ENCODE data around the gene OR4D11. TPM values are rescaled to one million over a fixed set of nuclear protein-coding genes. Genes with fewer than 3 reads are reported as not detected.

OR4D11 gene
- total RNA-seq = not detected
- not detected for polyA plus RNA-seq
- long read RNA-seq, donor 1 = 0 reads
- long read RNA-seq, donor 2 = 0 reads
- long read RNA-seq, donor 3 = 0 reads
- long read RNA-seq, donor 4 = 0 reads
- long read RNA-seq, donor 5 = 0 reads
- long read RNA-seq, donor 6 = 0 reads
- long read RNA-seq, donor 7 = 0 reads
- long read RNA-seq, donor 8 = 0 reads
- long read RNA-seq, donor 9 = 0 reads
- long read RNA-seq, donor 10 = 0 reads

GRCh38 chr11:59503276-59503675 is at the start of gene OR4D11:
OR4D11 (plus strand) TSS chr11:59503576; CDS start chr11:59503576, 0 bp downstream.
- H3K4me3 ChIP-seq (ENCODE audit: low read length in 2 of 2) = no peak within 1 kb of the TSS
- no peaks in the 10 kb centered on the region for H3K9me3 ChIP-seq (ENCODE audit: control insufficient read depth in 2 of 2, insufficient read depth in 1 of 2, low read length in 1 of 2)
- no peak within 1 kb of the TSS for H3K27ac ChIP-seq (ENCODE audit: low read depth in 1 of 2, low read length in 1 of 2)
- H3K27me3 ChIP-seq (ENCODE audit: control insufficient read depth in 2 of 2, insufficient read depth in 1 of 2, low read length in 1 of 2) = no peaks in the 10 kb centered on the region
- no peak for DNase-seq (ENCODE audit: low read depth in 6 of 9, low spot score in 9 of 9)
- H3K36me3 ChIP-seq (ENCODE audit: control insufficient read depth in 2 of 2, insufficient read depth in 2 of 2, low read length in 1 of 2) = no peaks in the 10 kb centered on the region
- no peaks in the 10 kb centered on the region for H3K4me1 ChIP-seq (ENCODE audit: control insufficient read depth in 2 of 2, insufficient read depth in 2 of 2, low read length in 2 of 2)

GRCh38 chr11:59456661-59457060 is 46.7 kb upstream of the OR4D11 start, which contains the start of gene OR4D6:
OR4D6 (plus strand) TSS chr11:59456961; CDS start chr11:59456961, 0 bp downstream.
- Histone ChIP-seq H3K4me3 (ENCODE audit: low read length in 2 of 2) (no peak within 1 kb of the TSS), H3K27ac (ENCODE audit: low read depth in 1 of 2, low read length in 1 of 2) (no peak within 1 kb of the TSS), H3K36me3 (ENCODE audit: control insufficient read depth in 2 of 2, insufficient read depth in 2 of 2, low read length in 1 of 2) (no peaks in the 10 kb centered on the region), H3K9me3 (ENCODE audit: control insufficient read depth in 2 of 2, insufficient read depth in 1 of 2, low read length in 1 of 2) (no peaks in the 10 kb centered on the region), H3K27me3 (ENCODE audit: control insufficient read depth in 2 of 2, insufficient read depth in 1 of 2, low read length in 1 of 2) (no peaks in the 10 kb centered on the region), H3K4me1 (ENCODE audit: control insufficient read depth in 2 of 2, insufficient read depth in 2 of 2, low read length in 2 of 2) (no peaks in the 10 kb centered on the region)
- DNase-seq (ENCODE audit: low read depth in 6 of 9, low spot score in 9 of 9) = no peak
- WGBS = 96% methylated on average over 2 of the region's 2 CpGs

GRCh38 chr11:59459916-59460315 is 43.5 kb upstream of the OR4D11 start:
- Histone ChIP-seq H3K4me1 (ENCODE audit: control insufficient read depth in 2 of 2, insufficient read depth in 2 of 2, low read length in 2 of 2) (no peaks in the 10 kb centered on the region), H3K27ac (ENCODE audit: low read depth in 1 of 2, low read length in 1 of 2) (no peak overlapping the region), H3K27me3 (ENCODE audit: control insufficient read depth in 2 of 2, insufficient read depth in 1 of 2, low read length in 1 of 2) (no peaks in the 10 kb centered on the region), H3K9me3 (ENCODE audit: control insufficient read depth in 2 of 2, insufficient read depth in 1 of 2, low read length in 1 of 2) (no peaks in the 10 kb centered on the region), H3K4me3 (ENCODE audit: low read length in 2 of 2) (no peak overlapping the region), H3K36me3 (ENCODE audit: control insufficient read depth in 2 of 2, insufficient read depth in 2 of 2, low read length in 1 of 2) (no peaks in the 10 kb centered on the region)
- DNase-seq (ENCODE audit: low read depth in 6 of 9, low spot score in 9 of 9) = no peak
- 81% methylated on average over 3 of the region's 3 CpGs for WGBS

- Histone ChIP-seq H3K27ac (ENCODE audit: low read depth in 1 of 2, low read length in 1 of 2) (no peak overlapping the region), H3K9me3 (ENCODE audit: control insufficient read depth in 2 of 2, insufficient read depth in 1 of 2, low read length in 1 of 2) (no peaks in the 10 kb centered on the region), H3K36me3 (ENCODE audit: control insufficient read depth in 2 of 2, insufficient read depth in 2 of 2, low read length in 1 of 2) (no peaks in the 10 kb centered on the region), H3K4me3 (ENCODE audit: low read length in 2 of 2) (no peak overlapping the region), H3K4me1 (ENCODE audit: control insufficient read depth in 2 of 2, insufficient read depth in 2 of 2, low read length in 2 of 2) (no peaks in the 10 kb centered on the region), H3K27me3 (ENCODE audit: control insufficient read depth in 2 of 2, insufficient read depth in 1 of 2, low read length in 1 of 2) (no peaks in the 10 kb centered on the region)
- no peak for DNase-seq (ENCODE audit: low read depth in 6 of 9, low spot score in 9 of 9)
- 84% methylated on average over 5 of the region's 5 CpGs for WGBS
Measured at GRCh38 chr11:59463190-59463641, 40.2 kb upstream of the OR4D11 start.

- Histone ChIP-seq H3K36me3 (ENCODE audit: control insufficient read depth in 2 of 2, insufficient read depth in 2 of 2, low read length in 1 of 2) (no peaks in the 10 kb centered on the region), H3K4me3 (ENCODE audit: low read length in 2 of 2) (no peak within 1 kb of the TSS), H3K9me3 (ENCODE audit: control insufficient read depth in 2 of 2, insufficient read depth in 1 of 2, low read length in 1 of 2) (no peaks in the 10 kb centered on the region), H3K27ac (ENCODE audit: low read depth in 1 of 2, low read length in 1 of 2) (no peak within 1 kb of the TSS), H3K27me3 (ENCODE audit: control insufficient read depth in 2 of 2, insufficient read depth in 1 of 2, low read length in 1 of 2) (no peaks in the 10 kb centered on the region), H3K4me1 (ENCODE audit: control insufficient read depth in 2 of 2, insufficient read depth in 2 of 2, low read length in 2 of 2) (no peaks in the 10 kb centered on the region)
- no peak for DNase-seq (ENCODE audit: low read depth in 6 of 9, low spot score in 9 of 9)
Measured at GRCh38 chr11:59473015-59473414, 30.4 kb upstream of the OR4D11 start, which contains the start of gene OR4D10. OR4D10 (plus strand) TSS chr11:59473315; CDS start chr11:59477430, 4,115 bp downstream.

GRCh38 chr11:59475176-59475575 is 28.2 kb upstream of the OR4D11 start:
- 74% methylated on average over 9 of the region's 9 CpGs for WGBS
- DNase-seq (ENCODE audit: low read depth in 6 of 9, low spot score in 9 of 9) = no peak
- no peaks in the 10 kb centered on the region for H3K9me3 ChIP-seq (ENCODE audit: control insufficient read depth in 2 of 2, insufficient read depth in 1 of 2, low read length in 1 of 2)
- no peaks in the 10 kb centered on the region for H3K4me1 ChIP-seq (ENCODE audit: control insufficient read depth in 2 of 2, insufficient read depth in 2 of 2, low read length in 2 of 2)
- no peaks in the 10 kb centered on the region for H3K36me3 ChIP-seq (ENCODE audit: control insufficient read depth in 2 of 2, insufficient read depth in 2 of 2, low read length in 1 of 2)
- H3K27me3 ChIP-seq (ENCODE audit: control insufficient read depth in 2 of 2, insufficient read depth in 1 of 2, low read length in 1 of 2) = no peaks in the 10 kb centered on the region
- no peak overlapping the region for H3K4me3 ChIP-seq (ENCODE audit: low read length in 2 of 2)
- no peak overlapping the region for H3K27ac ChIP-seq (ENCODE audit: low read depth in 1 of 2, low read length in 1 of 2)

- H3K4me3 ChIP-seq (ENCODE audit: low read length in 2 of 2) = no peak overlapping the region
- H3K36me3 ChIP-seq (ENCODE audit: control insufficient read depth in 2 of 2, insufficient read depth in 2 of 2, low read length in 1 of 2) = no peaks in the 10 kb centered on the region
- no peaks in the 10 kb centered on the region for H3K9me3 ChIP-seq (ENCODE audit: control insufficient read depth in 2 of 2, insufficient read depth in 1 of 2, low read length in 1 of 2)
- DNase-seq (ENCODE audit: low read depth in 6 of 9, low spot score in 9 of 9) = no peak
- H3K4me1 ChIP-seq (ENCODE audit: control insufficient read depth in 2 of 2, insufficient read depth in 2 of 2, low read length in 2 of 2) = no peaks in the 10 kb centered on the region
- no peaks in the 10 kb centered on the region for H3K27me3 ChIP-seq (ENCODE audit: control insufficient read depth in 2 of 2, insufficient read depth in 1 of 2, low read length in 1 of 2)
- H3K27ac ChIP-seq (ENCODE audit: low read depth in 1 of 2, low read length in 1 of 2) = no peak overlapping the region
Measured at GRCh38 chr11:59479906-59480305, 23.5 kb upstream of the OR4D11 start.

GRCh38 chr11:59480359-59480758 is 23.0 kb upstream of the OR4D11 start:
- Histone ChIP-seq H3K9me3 (ENCODE audit: control insufficient read depth in 2 of 2, insufficient read depth in 1 of 2, low read length in 1 of 2) (no peaks in the 10 kb centered on the region), H3K4me3 (ENCODE audit: low read length in 2 of 2) (no peak overlapping the region), H3K27ac (ENCODE audit: low read depth in 1 of 2, low read length in 1 of 2) (no peak overlapping the region), H3K4me1 (ENCODE audit: control insufficient read depth in 2 of 2, insufficient read depth in 2 of 2, low read length in 2 of 2) (no peaks in the 10 kb centered on the region), H3K36me3 (ENCODE audit: control insufficient read depth in 2 of 2, insufficient read depth in 2 of 2, low read length in 1 of 2) (no peaks in the 10 kb centered on the region), H3K27me3 (ENCODE audit: control insufficient read depth in 2 of 2, insufficient read depth in 1 of 2, low read length in 1 of 2) (no peaks in the 10 kb centered on the region)
- DNase-seq (ENCODE audit: low read depth in 6 of 9, low spot score in 9 of 9) = no peak
- WGBS = 100% methylated on average over 3 of the region's 3 CpGs

GRCh38 chr11:59501931-59502330 is 1.4 kb upstream of the OR4D11 start:
- Histone ChIP-seq H3K27me3 (ENCODE audit: control insufficient read depth in 2 of 2, insufficient read depth in 1 of 2, low read length in 1 of 2) (no peaks in the 10 kb centered on the region), H3K9me3 (ENCODE audit: control insufficient read depth in 2 of 2, insufficient read depth in 1 of 2, low read length in 1 of 2) (no peaks in the 10 kb centered on the region), H3K27ac (ENCODE audit: low read depth in 1 of 2, low read length in 1 of 2) (no peak overlapping the region), H3K4me1 (ENCODE audit: control insufficient read depth in 2 of 2, insufficient read depth in 2 of 2, low read length in 2 of 2) (no peaks in the 10 kb centered on the region), H3K4me3 (ENCODE audit: low read length in 2 of 2) (no peak overlapping the region), H3K36me3 (ENCODE audit: control insufficient read depth in 2 of 2, insufficient read depth in 2 of 2, low read length in 1 of 2) (no peaks in the 10 kb centered on the region)
- DNase-seq (ENCODE audit: low read depth in 6 of 9, low spot score in 9 of 9) = no peak
- 55% methylated on average over 1 of the region's 1 CpG for WGBS
